ENCODE data around the gene TMF1.
A peak's percentile ranks its signal among the peaks of the same experiment; 100 is the strongest.

TMF1 gene

GRCh38 chr3:69051756-69052471 is at the start of gene TMF1:
Gene TMF1, minus strand, starts transcription at chr3:69052333. Its CDS starts 247 bp downstream, at chr3:69052086.
- TF ChIP-seq POLR2A (IDR thresholded peaks at IDR 0.05; ENCODE audit: low read length): peak; percentile 93
- no peak for TF ChIP-seq GATA1 (IDR thresholded peaks at IDR 0.05; ENCODE audit: low read depth, low read length)
- DNase-seq: no peak

- TF ChIP-seq POLR2A (IDR thresholded peaks at IDR 0.05; ENCODE audit: low read length) (no peak), GATA1 (IDR thresholded peaks at IDR 0.05; ENCODE audit: low read depth, low read length) (no peak)
- no peak for DNase-seq
Measured at GRCh38 chr3:69099576-69099975, 47.4 kb upstream of the TMF1 start.

- DNase-seq: no peak
- no peak for TF ChIP-seq POLR2A (IDR thresholded peaks at IDR 0.05; ENCODE audit: low read length)
- no peak for TF ChIP-seq GATA1 (IDR thresholded peaks at IDR 0.05; ENCODE audit: low read depth, low read length)
Measured at GRCh38 chr3:69097407-69098086, 45.4 kb upstream of the TMF1 start.

GRCh38 chr3:69096299-69096698 is 44.2 kb upstream of the TMF1 start:
- no peak for DNase-seq

GRCh38 chr3:69095636-69096035 is 43.5 kb upstream of the TMF1 start:
- peak; percentile 18 to 28 for DNase-seq
- no peak for TF ChIP-seq GATA1 (IDR thresholded peaks at IDR 0.05; ENCODE audit: low read depth, low read length)
- no peak for TF ChIP-seq POLR2A (IDR thresholded peaks at IDR 0.05; ENCODE audit: low read length)

More at GRCh38 chr3:69096299-69096698, 44.2 kb upstream of the TMF1 start:
- TF ChIP-seq POLR2A (IDR thresholded peaks at IDR 0.05; ENCODE audit: low read length) (no peak), GATA1 (IDR thresholded peaks at IDR 0.05; ENCODE audit: low read depth, low read length) (no peak)

GRCh38 chr3:69094467-69095205 is 42.5 kb upstream of the TMF1 start:
- no peak for TF ChIP-seq POLR2A (IDR thresholded peaks at IDR 0.05; ENCODE audit: low read length)
- no peak for TF ChIP-seq GATA1 (IDR thresholded peaks at IDR 0.05; ENCODE audit: low read depth, low read length)
- DNase-seq: peak in 1 of 2 experiments; percentile 20

GRCh38 chr3:69092030-69092516 is 39.9 kb upstream of the TMF1 start:
- DNase-seq: peak; percentile 19 to 26
- TF ChIP-seq POLR2A (IDR thresholded peaks at IDR 0.05; ENCODE audit: low read length): no peak
- TF ChIP-seq GATA1 (IDR thresholded peaks at IDR 0.05; ENCODE audit: low read depth, low read length): no peak

GRCh38 chr3:69091389-69092029 is 39.4 kb upstream of the TMF1 start:
- no peak for DNase-seq
- TF ChIP-seq GATA1 (IDR thresholded peaks at IDR 0.05; ENCODE audit: low read depth, low read length) (no peak), POLR2A (IDR thresholded peaks at IDR 0.05; ENCODE audit: low read length) (no peak)

GRCh38 chr3:69090021-69090420 is 37.9 kb upstream of the TMF1 start:
- no peak for DNase-seq

GRCh38 chr3:69088063-69088462 is 35.9 kb upstream of the TMF1 start:
- DNase-seq: peak in 1 of 2 experiments; percentile 18
- TF ChIP-seq POLR2A (IDR thresholded peaks at IDR 0.05; ENCODE audit: low read length) (no peak), GATA1 (IDR thresholded peaks at IDR 0.05; ENCODE audit: low read depth, low read length) (no peak)

More at GRCh38 chr3:69090021-69090420, 37.9 kb upstream of the TMF1 start:
- TF ChIP-seq POLR2A (IDR thresholded peaks at IDR 0.05; ENCODE audit: low read length): no peak
- no peak for TF ChIP-seq GATA1 (IDR thresholded peaks at IDR 0.05; ENCODE audit: low read depth, low read length)

GRCh38 chr3:69087030-69087791 is 35.1 kb upstream of the TMF1 start:
- TF ChIP-seq GATA1 (IDR thresholded peaks at IDR 0.05; ENCODE audit: low read depth, low read length): no peak
- TF ChIP-seq POLR2A (IDR thresholded peaks at IDR 0.05; ENCODE audit: low read length): no peak
- DNase-seq: no peak

GRCh38 chr3:69085833-69086722 is 33.9 kb upstream of the TMF1 start:
- DNase-seq: peak; percentile 89 to 93
- peak; percentile 77 for TF ChIP-seq POLR2A (IDR thresholded peaks at IDR 0.05; ENCODE audit: low read length)
- no peak for TF ChIP-seq GATA1 (IDR thresholded peaks at IDR 0.05; ENCODE audit: low read depth, low read length)
